ENCODE data around the gene MYT1.

The MYT1 gene

DNA sequence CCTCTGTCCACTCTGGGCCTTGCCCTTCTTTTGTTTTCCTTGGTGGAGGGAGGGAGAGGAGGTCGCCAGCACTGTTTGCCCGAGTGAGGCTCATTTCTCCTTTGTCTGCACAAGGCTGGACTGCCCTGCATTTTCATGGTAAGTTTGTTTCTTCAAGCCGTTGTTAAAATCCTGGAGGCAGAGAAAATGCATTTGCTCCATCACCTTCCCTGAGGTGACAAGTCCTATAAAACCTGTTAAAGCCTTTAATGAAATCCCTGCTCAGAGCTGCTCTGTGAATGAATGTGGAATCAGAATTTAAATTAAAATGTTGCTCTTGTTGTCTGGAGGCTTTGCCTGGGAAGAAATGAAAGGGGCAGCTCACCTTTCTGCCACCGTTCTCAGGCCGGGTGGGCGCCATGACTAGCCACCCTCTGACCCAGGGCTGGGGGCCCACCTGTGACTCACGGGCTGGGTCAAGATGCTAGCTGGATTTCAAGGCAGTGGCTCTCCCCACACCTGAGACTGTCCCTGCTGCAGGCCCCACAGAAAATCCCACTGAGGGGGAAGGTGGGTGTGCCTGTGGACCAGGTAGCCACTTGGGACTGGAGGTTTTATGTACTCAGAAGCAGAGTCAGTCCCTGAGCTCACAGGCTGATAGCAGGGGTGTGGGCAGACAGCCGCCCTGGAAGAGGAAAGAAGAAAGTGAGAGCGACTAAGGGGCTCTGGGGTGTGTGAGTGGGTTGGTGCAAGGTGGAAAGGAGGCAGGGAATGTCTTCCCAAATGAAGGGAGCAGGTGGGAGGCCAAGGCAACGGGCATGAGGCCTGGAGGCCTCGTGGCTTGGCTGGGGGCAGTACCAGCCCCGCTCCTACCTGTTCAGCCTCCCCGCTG, 24.0 kb upstream of the MYT1 start:
- DNase-seq: peak; percentile 40

DNA sequence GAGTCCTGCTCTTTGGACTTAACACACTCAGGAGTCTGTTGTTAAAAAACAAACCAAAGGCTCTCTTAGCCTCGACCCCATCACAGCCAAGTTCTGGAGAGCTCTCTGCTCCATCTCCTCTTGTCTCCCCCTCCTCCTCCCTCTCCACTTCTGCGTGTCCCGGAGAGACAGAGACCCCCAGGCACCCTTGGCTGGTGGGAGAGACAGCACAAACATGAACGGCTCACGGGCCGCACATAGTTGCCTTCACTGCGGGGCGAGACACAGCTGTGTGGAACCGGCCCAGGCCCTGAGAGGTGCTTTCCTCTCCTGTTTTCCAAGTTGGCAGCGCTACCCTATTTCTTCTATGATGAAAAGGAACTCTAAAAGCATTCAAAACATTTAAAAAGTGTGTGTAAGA, 23.3 kb upstream of the MYT1 start:
- peak; percentile 26 for DNase-seq

DNA sequence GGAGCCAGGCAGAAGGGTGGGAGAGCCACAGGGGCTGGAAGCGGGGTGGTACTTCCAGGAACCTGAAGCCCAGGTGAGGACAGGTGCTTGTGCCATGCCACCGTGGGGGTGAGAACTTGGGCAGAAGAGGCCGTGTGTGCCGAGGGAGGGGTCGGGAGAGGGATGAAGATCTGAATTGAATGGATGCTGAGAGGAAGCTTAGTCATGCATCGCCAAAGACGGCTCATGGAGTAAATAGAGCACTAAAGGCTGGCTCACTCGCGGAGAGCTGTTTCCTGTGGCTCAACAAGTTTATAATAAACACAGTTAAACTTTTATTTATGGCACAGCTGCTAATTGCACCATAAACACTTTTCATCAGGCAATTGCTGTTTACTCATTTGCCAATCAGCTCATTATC, 21.7 kb upstream of the MYT1 start:
- no peak for DNase-seq

DNA sequence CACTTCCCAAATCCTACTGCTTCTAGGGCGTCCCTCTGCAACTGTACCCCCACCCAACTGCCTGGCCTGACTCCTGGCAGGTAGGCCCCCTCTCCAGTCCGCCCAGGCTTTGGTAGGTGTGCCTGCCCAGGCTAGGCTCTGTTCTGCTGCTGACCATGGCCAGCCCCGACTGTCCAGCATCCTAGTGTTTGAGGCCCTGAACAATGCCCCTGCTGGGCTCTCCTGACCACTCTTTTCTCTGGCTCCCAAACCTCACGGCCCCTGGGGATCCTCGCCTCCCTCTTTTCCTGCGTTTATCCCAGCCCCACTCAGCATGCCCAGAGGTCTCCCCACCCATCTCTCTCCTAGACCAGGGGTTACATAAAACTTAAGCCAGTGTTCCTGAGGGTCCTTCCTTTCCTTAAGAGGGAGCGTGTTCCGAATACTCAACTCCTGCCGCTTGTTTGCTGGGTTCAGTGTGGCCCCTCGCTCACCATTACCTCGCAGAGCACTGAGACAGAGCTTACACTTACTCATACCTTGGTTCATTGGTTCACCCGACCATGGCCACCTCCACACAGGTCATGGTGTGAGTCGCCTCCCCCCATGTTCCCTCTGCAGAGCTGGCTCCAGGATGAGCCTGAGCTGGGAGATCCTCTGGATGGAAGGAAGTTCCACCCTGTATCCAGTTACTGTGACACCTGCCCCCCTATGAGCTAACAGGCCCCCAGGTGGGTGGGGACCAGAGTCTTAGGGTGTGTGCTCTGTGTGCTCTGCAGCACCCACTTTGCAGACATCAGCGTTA, 21.0 kb upstream of the MYT1 start:
- DNase-seq: no peak

- DNase-seq: no peak
Observed at GRCh38 chr20:64144144-64144912, 19.9 kb upstream of the MYT1 start.

- no peak for DNase-seq
Observed at GRCh38 chr20:64145458-64146300, 18.6 kb upstream of the MYT1 start.

DNA sequence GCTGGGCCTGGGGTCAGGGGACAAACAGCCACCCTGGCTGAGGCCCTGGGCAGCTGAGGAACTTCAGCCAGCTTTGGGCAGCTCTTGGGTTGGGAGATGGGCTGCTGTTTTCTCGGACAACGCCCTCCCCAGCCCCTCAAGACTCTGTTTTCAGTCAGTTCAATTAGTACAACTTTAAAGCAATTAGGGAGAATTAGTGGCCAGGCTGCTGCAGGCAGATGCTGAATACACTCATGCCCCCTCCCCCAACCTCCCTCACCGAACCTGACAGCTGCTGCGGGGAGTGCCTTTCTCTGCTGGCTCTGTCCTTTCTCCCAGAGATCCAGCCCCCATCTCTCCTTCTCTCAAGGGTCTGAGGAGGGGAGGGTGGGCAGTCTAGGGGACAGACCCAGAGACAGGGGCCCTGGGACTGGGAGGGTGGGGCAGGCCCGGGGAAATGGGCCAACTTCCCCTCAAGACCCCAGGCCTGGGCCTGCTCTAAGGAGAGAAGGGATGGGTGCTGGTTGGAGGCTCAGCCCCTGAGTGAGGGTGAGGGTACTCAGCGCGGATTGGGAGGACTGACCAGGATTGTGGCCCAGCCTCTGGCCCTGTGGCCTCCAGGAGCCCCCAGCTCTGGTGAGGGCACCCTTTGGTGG, 17.8 kb upstream of the MYT1 start:
- DNase-seq: no peak

GRCh38 chr20:64146936-64147477, 17.2 kb upstream of the MYT1 start:
- peak; percentile 9 for DNase-seq

- DNase-seq: no peak
Observed at GRCh38 chr20:64148581-64148980, 15.7 kb upstream of the MYT1 start.

DNA sequence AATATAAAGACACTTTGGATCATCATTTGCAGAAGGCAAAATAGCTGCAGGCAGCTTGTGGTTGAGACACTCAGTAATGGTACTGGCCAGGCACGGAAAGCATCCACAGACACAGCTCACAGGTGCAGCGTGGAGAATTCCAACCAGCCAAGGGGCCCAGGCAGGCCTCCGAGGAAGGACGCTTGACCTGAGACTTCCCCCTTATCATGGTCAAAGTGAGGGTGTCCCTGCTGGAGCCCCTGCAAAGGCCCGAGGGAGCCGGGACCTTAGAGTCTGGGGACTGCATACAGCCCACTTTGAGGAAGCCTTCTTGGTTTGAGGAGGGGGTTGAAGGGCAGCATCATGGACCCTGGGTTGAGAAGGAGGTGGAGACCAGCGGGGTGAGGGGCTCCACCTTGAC, 15.1 kb upstream of the MYT1 start:
- DNase-seq: no peak

DNA sequence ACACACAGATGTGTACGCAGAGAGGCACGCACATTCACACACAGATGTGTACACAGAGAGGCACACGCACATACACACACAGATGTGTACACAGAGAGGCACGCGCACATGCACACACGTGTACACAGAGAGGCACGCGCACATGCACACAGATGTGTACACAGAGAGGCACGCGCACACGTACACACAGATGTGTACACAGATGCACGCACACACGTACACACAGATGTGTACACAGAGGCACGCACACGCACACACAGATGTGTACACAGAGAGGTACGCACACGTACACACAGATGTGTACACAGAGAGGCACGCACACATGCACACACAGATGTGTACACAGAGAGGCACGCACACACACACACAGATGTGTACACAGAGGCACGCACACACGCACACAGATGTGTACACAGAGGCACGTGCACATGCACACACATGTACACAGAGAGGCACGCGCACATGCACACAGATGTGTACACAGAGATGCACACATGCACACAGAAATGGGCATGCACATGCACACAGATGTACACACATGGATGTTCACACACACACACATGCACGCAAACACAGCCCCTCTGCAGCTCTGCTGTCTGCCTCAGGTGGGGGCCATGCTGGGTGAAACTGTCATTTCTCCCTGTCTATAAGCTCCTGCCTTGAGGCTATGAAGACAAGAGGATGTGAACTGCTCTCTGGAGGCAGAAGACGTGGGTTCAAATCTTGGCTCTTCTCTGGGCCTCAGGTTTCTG, 14.3 kb upstream of the MYT1 start:
- DNase-seq: no peak

GRCh38 chr20:64150756-64151632, 13.3 kb upstream of the MYT1 start:
- no peak for DNase-seq

GRCh38 chr20:64151633-64152530, 12.4 kb upstream of the MYT1 start:
- no peak for DNase-seq

DNA sequence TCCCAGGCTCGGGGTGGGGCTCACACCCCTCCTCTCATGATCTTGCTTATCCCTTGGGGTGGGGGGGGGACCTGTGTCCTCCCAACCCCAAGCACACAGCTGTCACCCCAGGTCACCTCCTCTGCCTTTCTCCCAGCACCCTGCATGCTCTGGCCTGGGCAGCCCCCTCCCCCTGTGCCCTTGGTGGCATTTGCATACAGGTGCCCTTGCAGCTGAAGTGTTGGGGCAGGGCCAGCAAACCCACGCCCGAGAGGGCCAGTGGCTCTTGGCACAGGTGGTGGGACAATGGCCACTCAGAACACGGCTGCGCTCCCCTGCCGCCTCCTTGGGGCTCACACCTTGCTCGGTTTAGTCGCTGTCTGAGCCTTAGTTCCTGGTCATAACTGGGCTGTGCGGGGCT, 11.3 kb upstream of the MYT1 start:
- DNase-seq: no peak

DNA sequence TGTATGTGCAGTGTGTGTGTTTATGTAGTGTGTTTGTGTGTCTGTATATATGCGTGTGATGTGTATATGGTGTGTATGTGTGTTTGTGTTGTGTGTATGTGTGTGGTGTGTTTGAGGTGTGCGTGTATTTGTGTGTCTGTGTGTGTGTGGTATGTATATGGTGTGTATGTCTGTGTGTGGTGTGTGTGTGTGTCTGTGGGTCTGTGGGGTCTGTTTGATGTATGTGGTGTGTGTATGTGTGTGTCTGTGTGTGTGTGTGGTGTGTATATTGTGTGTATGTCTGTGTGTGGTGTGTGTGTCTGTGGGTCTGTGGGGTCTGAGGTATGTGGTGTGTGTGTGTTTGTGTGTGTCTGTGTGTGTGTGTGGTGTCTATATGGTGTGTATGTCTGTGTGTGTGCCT, 10.8 kb upstream of the MYT1 start:
- no peak for DNase-seq

DNA sequence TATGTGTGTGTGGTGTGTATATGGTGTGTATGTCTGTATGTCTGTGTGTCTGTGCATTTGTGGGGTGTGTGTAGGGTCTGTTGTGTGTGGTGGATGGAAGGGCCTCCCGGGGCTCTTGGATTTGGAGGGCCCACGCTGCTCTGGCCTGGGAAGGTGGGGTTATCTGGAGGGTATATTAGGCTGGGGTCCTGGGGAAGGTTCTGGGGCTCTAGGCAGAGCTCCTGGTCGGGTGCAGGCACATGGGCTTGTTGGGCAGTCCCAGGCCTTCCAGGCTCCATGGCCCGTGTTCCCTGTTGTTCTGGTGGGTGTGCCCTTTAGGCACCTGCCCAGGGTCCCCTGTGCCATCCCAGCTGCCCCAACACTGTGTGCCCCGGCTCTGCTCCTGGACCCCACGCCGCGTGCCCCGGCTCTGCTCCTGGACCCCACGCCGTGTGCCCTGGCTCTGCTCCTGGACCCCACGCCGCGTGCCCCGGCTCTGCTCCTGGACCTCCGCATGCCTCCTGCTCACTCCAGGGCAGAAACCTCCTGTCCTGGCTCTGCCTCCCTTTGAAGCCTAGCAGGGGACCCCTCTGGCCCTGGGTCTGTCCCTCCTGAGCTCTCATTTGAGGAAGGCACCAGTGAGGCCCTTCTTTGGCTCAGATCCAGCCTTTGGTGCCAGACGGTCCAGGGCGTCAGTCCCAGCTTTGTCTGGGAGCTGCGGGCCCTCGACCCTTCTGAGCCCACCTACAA, 10.2 kb upstream of the MYT1 start:
- DNase-seq: no peak

DNA sequence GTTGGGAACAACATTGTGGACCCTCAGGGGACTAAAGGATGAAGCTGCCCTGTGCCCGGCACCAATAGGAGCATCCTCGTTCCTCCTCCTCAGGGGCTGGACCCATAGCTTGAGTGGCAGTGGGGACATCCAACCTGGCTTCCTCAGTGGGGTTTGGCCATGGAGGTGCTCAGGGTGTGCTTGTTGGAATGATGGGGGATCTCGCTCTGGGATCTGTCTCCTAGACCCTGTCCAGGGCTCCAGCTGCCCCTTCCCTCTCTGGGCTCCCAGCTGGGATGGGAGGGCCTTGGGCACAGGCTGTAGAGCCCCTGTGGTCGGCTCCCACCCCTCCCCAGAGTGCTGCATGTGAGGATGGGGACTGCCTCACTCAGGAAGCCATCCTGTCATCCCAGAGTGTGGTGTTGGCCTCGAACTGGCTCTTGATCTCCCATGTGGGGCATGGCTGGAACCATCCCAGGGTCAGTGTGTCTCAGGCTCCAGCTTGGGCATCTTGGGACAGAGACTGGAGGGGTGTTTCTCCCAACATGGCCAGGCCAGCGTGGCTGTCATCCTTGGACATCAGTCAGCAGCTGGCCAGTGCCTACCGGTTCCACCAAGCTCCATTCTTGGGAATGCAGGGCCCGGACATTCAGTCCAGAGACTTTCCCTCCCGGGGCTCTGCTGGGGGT, 9.5 kb upstream of the MYT1 start:
- no peak for DNase-seq
